ENCODE data around the gene PGBD1.

- TF ChIP-seq CTCF (IDR thresholded peaks at IDR 0.05; ENCODE audit: extremely low read depth in 1 of 2, insufficient read depth in 1 of 2, low read depth in 1 of 2, low read length in 2 of 2) (no peak), POLR2A (IDR thresholded peaks at IDR 0.05; ENCODE audit: low read depth, low read length) (no peak), POLR2AphosphoS5 (IDR thresholded peaks at IDR 0.05; ENCODE audit: insufficient read depth, low read depth, low read length) (no peak), JUN (IDR thresholded peaks at IDR 0.05; ENCODE audit: borderline replicate concordance, insufficient read depth, insufficient read length, low read depth) (no peak), FOS (IDR thresholded peaks at IDR 0.05; ENCODE audit: borderline replicate concordance, insufficient read depth, low read length) (no peak), MAX (IDR thresholded peaks at IDR 0.05; ENCODE audit: insufficient read depth, insufficient read length) (no peak), EZH2 (IDR thresholded peaks at IDR 0.05; ENCODE audit: borderline replicate concordance, low read depth, low read length, severe bottlenecking) (no peak), GATA2 (IDR thresholded peaks at IDR 0.05; ENCODE audit: insufficient read depth, insufficient read length, low read depth, low read length) (no peak), MYC (IDR thresholded peaks at IDR 0.05; ENCODE audit: low read depth, low read length) (no peak)
These were observed 29.9 kb downstream of the PGBD1 start for GRCh38 chr6:28311139-28311823.
